HepG2 (cell line): ENCODE measurements around the gene AP2B1. TPM values are rescaled to one million over a fixed set of nuclear protein-coding genes. Genes with fewer than 3 reads are reported as not detected.

Experiments used
- ATAC-seq: fragments of 200-7000 bp; cut with Tn5 transposase; 3 replicates; pipeline ENCODE4 v1.9.1; 2020; ENCODE audit warnings: mild to moderate bottlenecking, moderate library complexity
- BruUV-seq: library from RNA; stranded (reverse); fragments of 400-500 nt; replicated peaks from 2 replicates; lab custom pipeline; 2021; lab: Mats Ljungman, UMichigan
- CTCF ChIA-PET: fragments of 300-600 bp; formaldehyde crosslinking; extraction: SDS; loops from one replicate; lab custom pipeline; 2021; ENCODE audit warnings: low total read pairs, inconsistent platforms, low intra/inter-chr PET ratio; lab: Yijun Ruan, JAX
- POLR2A ChIA-PET: fragments of 350-600 bp; sonication (Branson Sonifier 250); formaldehyde crosslinking; loops from one replicate; lab custom pipeline; 2020; ENCODE audit warnings: antibody characterized with exemption, inconsistent platforms; lab: Yijun Ruan, JAX
- DNase-seq: peaks from one replicate; pipeline ENCODE4 v3.0.0-alpha.2; 2015; ENCODE audit warnings: low spot score
- FAIRE-seq: peaks from 3 replicates; lab custom pipeline; 2011; peaks lifted over from hg19 to GRCh38; lab: Jason Lieb, UNC
- H2AFZ ChIP-seq: one replicate; pipeline ENCODE4 v1.6.1; 2011; ENCODE audit warnings: low read length, inconsistent platforms
- H3K27ac ChIP-seq: fragments of 300-600 bp; 3 replicates; pipeline ENCODE4 v1.8.0; 2011; ENCODE audit warnings: mixed run types, mild to moderate bottlenecking, mixed read lengths, low read length, inconsistent platforms; ENCODE audit not compliant: insufficient read depth; ENCODE audit errors: extremely low read length
- H3K27me3 ChIP-seq, 2 experiments: fragments of 200-600 bp in 1 of 2; 2 replicates in 1 of 2; 3 replicates in 1 of 2; pipeline versions ENCODE4 v1.6.0 to v1.8.0; 2011; ENCODE audit warnings: low read length in 2 of 2, mild to moderate bottlenecking in 2 of 2, moderate library complexity in 2 of 2, inconsistent platforms in 1 of 2; ENCODE audit not compliant: insufficient read depth in 2 of 2, control insufficient read depth in 1 of 2
- H3K36me3 ChIP-seq, 2 experiments: fragments of 200-600 bp in 1 of 2; replicated peaks in 1 of 2; 2 replicates in 1 of 2; 3 replicates in 1 of 2; pipeline versions ENCODE4 v1.5.1 to v1.8.0; 2011; ENCODE audit warnings: low read length in 2 of 2, inconsistent platforms in 1 of 2; ENCODE audit not compliant: insufficient read depth in 2 of 2, control insufficient read depth in 1 of 2
- H3K4me1 ChIP-seq: 2 replicates; pipeline ENCODE4 v1.5.1; 2012; ENCODE audit warnings: low read length, inconsistent platforms; ENCODE audit not compliant: insufficient read depth
- H3K4me2 ChIP-seq: 2 replicates; pipeline ENCODE4 v1.6.0; 2011; ENCODE audit warnings: low read depth, low read length, inconsistent platforms
- H3K4me3 ChIP-seq, 3 experiments: fragments of 200-600 bp in 1 of 3; sonication (generic), shearing (Covaris generic) in 1 of 3; replicated peaks in 1 of 3; 2 replicates each; pipeline ENCODE4 v1.5.1; 2011 to 2016; ENCODE audit warnings: low read length in 3 of 3, inconsistent platforms in 2 of 3, low read depth in 2 of 3, mild to moderate bottlenecking in 2 of 3, control low read depth in 1 of 3, mixed read lengths in 1 of 3; ENCODE audit not compliant: insufficient read depth in 1 of 3
- H3K79me2 ChIP-seq: one replicate; pipeline ENCODE4 v1.6.1; 2011; ENCODE audit warnings: low read length, inconsistent platforms; ENCODE audit not compliant: insufficient read depth
- H3K9ac ChIP-seq: 2 replicates; pipeline ENCODE4 v1.6.0; 2011; ENCODE audit warnings: mild to moderate bottlenecking, low read depth, low read length, inconsistent platforms; ENCODE audit not compliant: insufficient read depth
- H3K9me3 ChIP-seq: 2 replicates; pipeline ENCODE4 v1.5.1; 2012; ENCODE audit warnings: mild to moderate bottlenecking, low read length
- H4K20me1 ChIP-seq: 2 replicates; pipeline ENCODE4 v1.6.0; 2011; ENCODE audit warnings: inconsistent platforms, mild to moderate bottlenecking, low read length, moderate library complexity; ENCODE audit not compliant: insufficient read depth
- FOXA3 ChIP-seq: IDR thresholded peaks from 2 replicates; pipeline ENCODE4 v1.6.1; 2016; ENCODE audit warnings: missing genetic modification reagents, missing compliant biosample characterization
- GABPB1 ChIP-seq: IDR thresholded peaks from 2 replicates; pipeline ENCODE4 v1.6.1; 2016; ENCODE audit warnings: mild to moderate bottlenecking, missing genetic modification reagents, moderate library complexity, missing compliant biosample characterization
- GTF2F1 ChIP-seq: fragments of 150-350 bp; IDR thresholded peaks from 2 replicates; pipeline ENCODE4 v1.6.1; 2014; ENCODE audit warnings: low read length
- HDAC1 ChIP-seq: sonication (generic); formaldehyde crosslinking; IDR thresholded peaks from 2 replicates; pipeline ENCODE4 v1.5.1; 2020; ENCODE audit warnings: mild to moderate bottlenecking, missing genetic modification reagents
- ISX ChIP-seq: sonication (generic); formaldehyde crosslinking; conservative IDR thresholded peaks from 2 replicates; pipeline ENCODE4 v1.5.0; 2020; ENCODE audit warnings: missing genetic modification reagents
- SCMH1 ChIP-seq: sonication (generic); formaldehyde crosslinking; IDR thresholded peaks from 2 replicates; pipeline ENCODE4 v1.9.0; 2021; ENCODE audit warnings: missing genetic modification reagents, mild to moderate bottlenecking, borderline replicate concordance
- SRF ChIP-seq: IDR thresholded peaks from 2 replicates; pipeline ENCODE4 v1.6.1; 2011; ENCODE audit warnings: mild to moderate bottlenecking, low read depth, low read length, moderate library complexity
- ZBTB49 ChIP-seq: sonication (generic); formaldehyde crosslinking; IDR thresholded peaks from 2 replicates; pipeline ENCODE4 v1.4.0; 2020; ENCODE audit warnings: missing genetic modification reagents, borderline replicate concordance
- ZNF687 ChIP-seq: sonication (generic); formaldehyde crosslinking; IDR thresholded peaks from 2 replicates; pipeline ENCODE4 v1.5.1; 2020; ENCODE audit warnings: mild to moderate bottlenecking, missing genetic modification reagents, moderate library complexity
- ZNF891 ChIP-seq: sonication (generic); formaldehyde crosslinking; IDR thresholded peaks from 2 replicates; pipeline ENCODE4 v1.5.0; 2020; ENCODE audit warnings: mild to moderate bottlenecking, missing genetic modification reagents
- WGBS: methylation state at CpG from one replicate; pipeline ENCODE4 v1.1.6; 2017; ENCODE audit warnings: low lambda C conversion rate; 5-methylcytosine and 5-hydroxymethylcytosine counted together
- in situ Hi-C: cut with HindIII; loops from 2 replicates; pipeline ENCODE4 v1.10.0; 2017; ENCODE audit warnings: low pct_unique_long_range_greater_than_20kb; ENCODE audit not compliant: extremely low pct_ligation_motif_present
- intact Hi-C: fragments of 100-400 bp; cut with micrococcal nuclease; formaldehyde crosslinking; loops from one replicate; pipeline ENCODE4 v1.10.0; 2022; ENCODE audit not compliant: unreplicated experiment
- polyA plus RNA-seq, 8 experiments: library from polyadenylated mRNA; depleted of rRNA in 3 of 8; stranded (reverse) in 7 of 8; unstranded in 1 of 8; fragments of >200 nt; fragmentation: Illumina TruSeq in 4 of 8; extraction: Trizol in 4 of 8; gene quantifications; 2 replicates each; pipeline versions ENCODE4 v1.2.1 to v1.2.3, GENCODE V29; 2011 to 2016; ENCODE audit warnings: low read depth in 4 of 8, missing spikeins in 1 of 8, mixed read lengths in 1 of 8; ENCODE audit not compliant: insufficient read depth in 1 of 8
- total RNA-seq, 5 experiments: library from RNA; depleted of rRNA; stranded (reverse); fragments of >200 nt; fragmentation: Illumina TruSeq; extraction: Trizol; gene quantifications; 2 replicates each; pipeline ENCODE4 v1.2.3, GENCODE V29; 2016; ENCODE audit warnings: low read depth in 1 of 5

Gene AP2B1
- total and polyA plus RNA-seq, 2 of the 13 experiments (the other 11 are each of a cell fraction or from before 2014, with no cell fraction given), result 23.8 to 71.3 TPM

- no peak for TF ChIP-seq ZBTB49 (CRISPR knock-in tag)
- TF ChIP-seq GABPB1 (CRISPR knock-in tag), result peak; percentile 16; the same call in 1 of the 2 replicates
- TF ChIP-seq HDAC1, result no peak
- peak; percentile 44 for TF ChIP-seq ZNF687
- no peak for TF ChIP-seq FOXA3 (CRISPR knock-in tag)
- no peak for TF ChIP-seq SRF
- no peak for TF ChIP-seq ISX (CRISPR knock-in tag)
- no peak for TF ChIP-seq SCMH1
- no peak for TF ChIP-seq GTF2F1
- 0 out of 2 replicates have a peak, but pooled peaks have one; percentile 29 for TF ChIP-seq ZNF891 (CRISPR knock-in tag)
- DNase-seq, result no peak
- H2AFZ ChIP-seq, result no peak overlapping the region
- 50% methylated on average over 6 of the region's 16 CpGs for WGBS
- H3K4me2 ChIP-seq, result peak overlapping the region; percentile 57
- H3K9ac ChIP-seq, result no peak overlapping the region
- H3K4me1 ChIP-seq, result peaks cover 21% of the 10 kb centered on the region
- no TSS peak for BruUV-seq
- ATAC-seq, result peak; percentile 23; the same call in 2 of the 3 replicates
- H3K27me3 ChIP-seq, result peaks cover 2 to 51% of the 10 kb centered on the region in 2 experiments; a peak in 4 of 5 replicates
- peak overlapping the region in 1 of 3 experiments; percentile 45; a peak in 2 of 6 replicates for H3K4me3 ChIP-seq
- H4K20me1 ChIP-seq, result no peaks in the 10 kb centered on the region
- H3K9me3 ChIP-seq, result no peaks in the 10 kb centered on the region
- ChIA-PET POLR2A (no interaction called here), CTCF (no interaction called here)
- H3K79me2 ChIP-seq, result no peaks in the 10 kb centered on the region
- no peak for FAIRE-seq
- H3K27ac ChIP-seq, result no peak overlapping the region
- in situ Hi-C loops, result no loop called here
- intact Hi-C loops, result no loop called here
- no peaks in the 10 kb centered on the region for H3K36me3 ChIP-seq
Observed at GRCh38 chr17:35752471-35752870, 165.3 kb downstream of the AP2B1 start.
